ENCODE measurements around the gene ITGB5. TPM values are rescaled to one million over a fixed set of nuclear protein-coding genes. Genes with fewer than 3 reads are reported as not detected.

Gene ITGB5
- total RNA-seq, 1 donor from 2014 or later: 63.3 TPM

GRCh38 chr3:124816206-124816605 is 71.0 kb downstream of the ITGB5 start:
- DNase-seq (ENCODE audit: low spot score in 2 of 2, unreplicated experiment in 2 of 2): no peak
- Mint-ChIP-seq H3K27me3 (ENCODE audit: low read depth) (no peaks in the 10 kb centered on the region), H3K27ac (no peak overlapping the region)

DNA sequence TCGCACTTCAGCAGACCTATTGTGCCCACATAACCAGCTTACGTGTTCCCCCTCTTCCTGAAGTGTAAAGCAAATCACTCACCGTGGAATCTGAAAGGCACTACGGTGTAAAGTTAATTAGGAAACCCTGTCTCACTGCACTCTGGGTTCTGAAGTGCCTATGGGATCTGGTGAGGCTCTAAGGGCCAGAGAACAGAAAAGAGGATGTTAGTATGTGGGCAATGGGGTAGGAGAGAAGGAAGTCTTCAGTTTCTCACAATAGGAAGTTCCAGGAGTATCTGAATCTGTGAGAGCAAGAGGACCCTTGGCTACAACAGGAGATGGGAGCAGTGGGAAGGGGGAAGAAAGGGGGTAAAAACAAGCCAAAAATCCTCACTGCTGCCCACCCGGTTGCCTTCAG is 71.4 kb downstream of the ITGB5 start:
- H3K36me3 Mint-ChIP-seq: peaks cover 17% of the 10 kb centered on the region
- peaks cover 26% of the 10 kb centered on the region for H3K4me1 Mint-ChIP-seq
- TF ChIP-seq, protein P1, sequence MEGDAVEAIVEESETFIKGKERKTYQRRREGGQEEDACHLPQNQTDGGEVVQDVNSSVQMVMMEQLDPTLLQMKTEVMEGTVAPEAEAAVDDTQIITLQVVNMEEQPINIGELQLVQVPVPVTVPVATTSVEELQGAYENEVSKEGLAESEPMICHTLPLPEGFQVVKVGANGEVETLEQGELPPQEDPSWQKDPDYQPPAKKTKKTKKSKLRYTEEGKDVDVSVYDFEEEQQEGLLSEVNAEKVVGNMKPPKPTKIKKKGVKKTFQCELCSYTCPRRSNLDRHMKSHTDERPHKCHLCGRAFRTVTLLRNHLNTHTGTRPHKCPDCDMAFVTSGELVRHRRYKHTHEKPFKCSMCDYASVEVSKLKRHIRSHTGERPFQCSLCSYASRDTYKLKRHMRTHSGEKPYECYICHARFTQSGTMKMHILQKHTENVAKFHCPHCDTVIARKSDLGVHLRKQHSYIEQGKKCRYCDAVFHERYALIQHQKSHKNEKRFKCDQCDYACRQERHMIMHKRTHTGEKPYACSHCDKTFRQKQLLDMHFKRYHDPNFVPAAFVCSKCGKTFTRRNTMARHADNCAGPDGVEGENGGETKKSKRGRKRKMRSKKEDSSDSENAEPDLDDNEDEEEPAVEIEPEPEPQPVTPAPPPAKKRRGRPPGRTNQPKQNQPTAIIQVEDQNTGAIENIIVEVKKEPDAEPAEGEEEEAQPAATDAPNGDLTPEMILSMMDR (IDR thresholded peaks at IDR 0.05; ENCODE audit: unreplicated experiment): no peak
- no peaks in the 10 kb centered on the region for H3K27me3 Mint-ChIP-seq (ENCODE audit: low read depth)
- no peak overlapping the region for H3K4me3 Mint-ChIP-seq
- H3K9me3 Mint-ChIP-seq: no peaks in the 10 kb centered on the region
- no peak overlapping the region for H3K27ac Mint-ChIP-seq
- DNase-seq (ENCODE audit: low spot score in 2 of 2, unreplicated experiment in 2 of 2): no peak

More at GRCh38 chr3:124816206-124816605, 71.0 kb downstream of the ITGB5 start:
- H3K36me3 Mint-ChIP-seq: peaks cover 19% of the 10 kb centered on the region
- TF ChIP-seq, protein P1 (IDR thresholded peaks at IDR 0.05; ENCODE audit: unreplicated experiment): no peak
- H3K4me1 Mint-ChIP-seq: peaks cover 23% of the 10 kb centered on the region
- H3K4me3 Mint-ChIP-seq: no peak overlapping the region
- no peaks in the 10 kb centered on the region for H3K9me3 Mint-ChIP-seq

- Mint-ChIP-seq H3K36me3 (peaks cover 17% of the 10 kb centered on the region), H3K4me3 (no peak overlapping the region)
Measured at GRCh38 chr3:124814620-124815421, 72.3 kb downstream of the ITGB5 start.

GRCh38 chr3:124813541-124813940 is 73.6 kb downstream of the ITGB5 start:
- peak overlapping the region; percentile 56 for H3K27ac Mint-ChIP-seq
- DNase-seq (ENCODE audit: low spot score in 2 of 2, unreplicated experiment in 2 of 2): no peak
- peaks cover 17% of the 10 kb centered on the region for H3K36me3 Mint-ChIP-seq
- no peak overlapping the region for H3K4me3 Mint-ChIP-seq
- H3K4me1 Mint-ChIP-seq: peaks cover 23% of the 10 kb centered on the region
- TF ChIP-seq, protein P1 (IDR thresholded peaks at IDR 0.05; ENCODE audit: unreplicated experiment): no peak
- H3K9me3 Mint-ChIP-seq: no peaks in the 10 kb centered on the region
- H3K27me3 Mint-ChIP-seq (ENCODE audit: low read depth): no peaks in the 10 kb centered on the region

More at GRCh38 chr3:124814620-124815421, 72.3 kb downstream of the ITGB5 start:
- Mint-ChIP-seq H3K27ac (no peak overlapping the region), H3K9me3 (no peaks in the 10 kb centered on the region), H3K4me1 (peaks cover 27% of the 10 kb centered on the region), H3K27me3 (ENCODE audit: low read depth) (no peaks in the 10 kb centered on the region)
- no peak for DNase-seq (ENCODE audit: low spot score in 2 of 2, unreplicated experiment in 2 of 2)
- TF ChIP-seq, protein P1 (IDR thresholded peaks at IDR 0.05; ENCODE audit: unreplicated experiment): no peak

DNA sequence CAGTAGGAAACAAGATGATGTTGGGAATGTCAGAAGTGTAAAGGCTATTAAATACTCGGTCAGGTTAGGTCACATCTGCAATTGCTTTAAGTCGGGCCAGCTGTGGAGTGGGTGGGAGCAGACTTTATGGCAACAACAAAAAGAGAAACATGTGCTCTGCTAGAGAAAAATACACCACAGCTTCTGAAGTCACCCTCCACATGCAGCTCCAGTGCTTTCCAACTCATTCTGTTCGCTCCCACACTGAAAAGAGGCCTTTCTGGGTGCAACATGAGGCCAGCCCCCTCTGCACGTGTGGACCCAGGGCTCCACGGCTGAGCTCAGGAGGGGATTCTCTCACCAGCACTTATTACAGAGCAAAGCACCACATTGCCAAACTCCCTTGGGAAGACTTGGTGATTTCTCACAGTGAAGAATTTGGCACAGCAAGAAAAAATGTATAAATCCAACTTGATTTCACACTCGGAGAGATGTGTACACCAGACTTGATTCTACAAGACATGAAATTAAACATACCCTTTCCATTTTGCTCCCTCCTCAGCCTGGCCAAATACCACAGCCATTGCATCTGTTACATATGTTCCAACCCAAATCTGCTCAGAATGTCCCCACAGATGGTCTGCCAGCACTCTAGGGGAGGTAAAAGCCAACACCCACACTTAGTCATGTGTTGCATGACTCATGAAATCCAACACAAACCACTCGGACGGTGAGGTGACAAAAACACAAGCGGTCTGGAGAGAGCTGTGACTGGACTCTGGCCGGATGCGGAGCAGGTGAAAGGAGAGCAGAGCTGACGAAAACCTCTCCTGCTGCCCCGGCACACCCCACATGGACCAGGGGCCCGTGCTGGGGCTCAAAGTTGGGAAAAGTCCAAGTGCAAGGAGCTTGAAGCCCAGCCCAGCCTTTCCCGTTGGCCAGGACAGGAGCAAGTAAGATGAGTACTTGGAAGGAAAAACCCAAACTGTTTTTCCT is 74.6 kb downstream of the ITGB5 start:
- no peak overlapping the region for H3K4me3 Mint-ChIP-seq
- TF ChIP-seq, protein P1 (IDR thresholded peaks at IDR 0.05; ENCODE audit: unreplicated experiment): no peak
- no peaks in the 10 kb centered on the region for H3K27me3 Mint-ChIP-seq (ENCODE audit: low read depth)
- no peak for DNase-seq (ENCODE audit: low spot score in 2 of 2, unreplicated experiment in 2 of 2)
- peak overlapping the region; percentile 84 for H3K27ac Mint-ChIP-seq
- H3K4me1 Mint-ChIP-seq: peaks cover 22% of the 10 kb centered on the region
- no peaks in the 10 kb centered on the region for H3K9me3 Mint-ChIP-seq
- H3K36me3 Mint-ChIP-seq: peaks cover 19% of the 10 kb centered on the region
